ENCODE results near the gene PPM1A.

PPM1A gene

GRCh38 chr14:60240139-60240856 is 8.7 kb upstream of the PPM1A start:
- Mint-ChIP-seq H3K27ac (no peak overlapping the region), H3K27me3 (peaks cover 11% of the 10 kb centered on the region), H3K4me1 (peaks cover 7% of the 10 kb centered on the region), H3K4me3 (no peak overlapping the region), H3K36me3 (no peaks in the 10 kb centered on the region), H3K9me3 (no peaks in the 10 kb centered on the region)
- no peak for DNase-seq
- CTCF ChIA-PET: interaction anchor here (1.1 kb wide), 1 partner anchor 26 kb away, joined by 4 read pairs; no protein-coding TSS in a partner anchor

- Mint-ChIP-seq H3K4me1 (peaks cover 14% of the 10 kb centered on the region), H3K4me3 (no peak overlapping the region), H3K27me3 (peaks cover 11% of the 10 kb centered on the region), H3K36me3 (no peaks in the 10 kb centered on the region), H3K9me3 (no peaks in the 10 kb centered on the region), H3K27ac (no peak overlapping the region)
- DNase-seq: no peak
- CTCF ChIA-PET: interaction anchor here (1.1 to 1.2 kb wide), 2 partner anchors 25 to 28 kb away, joined by 3 to 4 read pairs; no protein-coding TSS in a partner anchor
Observed at GRCh38 chr14:60241091-60241490, 7.9 kb upstream of the PPM1A start.

- DNase-seq: no peak
- no peaks in the 10 kb centered on the region for H3K36me3 Mint-ChIP-seq
Observed at GRCh38 chr14:60242429-60242828, 6.6 kb upstream of the PPM1A start.

GRCh38 chr14:60245380-60246177 is 3.4 kb upstream of the PPM1A start:
- CTCF ChIA-PET: no interaction called here
- Mint-ChIP-seq H3K9me3 (no peaks in the 10 kb centered on the region), H3K27me3 (peaks cover 12% of the 10 kb centered on the region), H3K36me3 (peaks cover 4% of the 10 kb centered on the region), H3K4me1 (peaks cover 35% of the 10 kb centered on the region), H3K4me3 (no peak overlapping the region), H3K27ac (no peak overlapping the region)
- DNase-seq: no peak

More at GRCh38 chr14:60242429-60242828, 6.6 kb upstream of the PPM1A start:
- peaks cover 11% of the 10 kb centered on the region for H3K27me3 Mint-ChIP-seq
- H3K4me1 Mint-ChIP-seq: peaks cover 19% of the 10 kb centered on the region
- no peak overlapping the region for H3K27ac Mint-ChIP-seq
- H3K4me3 Mint-ChIP-seq: no peak overlapping the region
- CTCF ChIA-PET: no interaction called here
- H3K9me3 Mint-ChIP-seq: no peaks in the 10 kb centered on the region

GRCh38 chr14:60247994-60248696 is 876 bp upstream of the PPM1A start:
- DNase-seq: peak; percentile 88
- CTCF ChIA-PET: interaction anchor here (1.4 to 1.8 kb wide), 2 partner anchors 64 to 102 kb away, joined by 4 read pairs; no protein-coding TSS in a partner anchor
- H3K9me3 Mint-ChIP-seq: no peaks in the 10 kb centered on the region
- peak overlapping the region; percentile 100 for H3K27ac Mint-ChIP-seq
- H3K4me3 Mint-ChIP-seq: peak overlapping the region; percentile 93
- H3K36me3 Mint-ChIP-seq: peaks cover 13% of the 10 kb centered on the region
- peaks cover 8% of the 10 kb centered on the region for H3K27me3 Mint-ChIP-seq
- peaks cover 56% of the 10 kb centered on the region for H3K4me1 Mint-ChIP-seq

- DNase-seq: peak; percentile 76
- H3K4me1 Mint-ChIP-seq: peaks cover 63% of the 10 kb centered on the region
- no peaks in the 10 kb centered on the region for H3K9me3 Mint-ChIP-seq
- peaks cover 18% of the 10 kb centered on the region for H3K36me3 Mint-ChIP-seq
- H3K27ac Mint-ChIP-seq: peak overlapping the region; percentile 100
- peak overlapping the region; percentile 93 for H3K4me3 Mint-ChIP-seq
- peaks cover 8% of the 10 kb centered on the region for H3K27me3 Mint-ChIP-seq
- CTCF ChIA-PET: interaction anchor here (0.6 to 1.8 kb wide), 4 partner anchors 17 to 284 kb away, joined by 3 to 4 read pairs (median 4); no protein-coding TSS in a partner anchor
Observed at GRCh38 chr14:60249321-60250256, 568 bp downstream of the PPM1A start.

- DNase-seq: no peak
- CTCF ChIA-PET: interaction anchor here (0.6 to 1.6 kb wide), 5 partner anchors 16 to 285 kb away, joined by 3 to 4 read pairs (median 3); no protein-coding TSS in a partner anchor
- Mint-ChIP-seq H3K27me3 (peaks cover 8% of the 10 kb centered on the region), H3K9me3 (no peaks in the 10 kb centered on the region), H3K4me1 (peaks cover 60% of the 10 kb centered on the region), H3K27ac (peak overlapping the region; percentile 85), H3K36me3 (peaks cover 21% of the 10 kb centered on the region), H3K4me3 (peak overlapping the region; percentile 82)
Observed at GRCh38 chr14:60250257-60251035, 1.4 kb downstream of the PPM1A start.

GRCh38 chr14:60251877-60252276 is 2.9 kb downstream of the PPM1A start:
- Mint-ChIP-seq H3K27me3 (peaks cover 8% of the 10 kb centered on the region), H3K36me3 (peaks cover 23% of the 10 kb centered on the region), H3K27ac (no peak overlapping the region), H3K4me3 (peak overlapping the region; percentile 11), H3K4me1 (peaks cover 50% of the 10 kb centered on the region), H3K9me3 (no peaks in the 10 kb centered on the region)
- DNase-seq: no peak
- CTCF ChIA-PET: interaction anchor here (0.9 to 1.6 kb wide), 2 partner anchors 17 to 80 kb away, joined by 3 to 4 read pairs; no protein-coding TSS in a partner anchor

GRCh38 chr14:60252630-60253029 is 3.6 kb downstream of the PPM1A start:
- H3K9me3 Mint-ChIP-seq: no peaks in the 10 kb centered on the region
- CTCF ChIA-PET: interaction anchor here (1.3 kb wide), 1 partner anchor 79 kb away, joined by 5 read pairs; no protein-coding TSS in a partner anchor
- H3K4me3 Mint-ChIP-seq: no peak overlapping the region
- H3K27ac Mint-ChIP-seq: no peak overlapping the region
- peaks cover 8% of the 10 kb centered on the region for H3K27me3 Mint-ChIP-seq
- DNase-seq: no peak
- peaks cover 23% of the 10 kb centered on the region for H3K36me3 Mint-ChIP-seq
- peaks cover 47% of the 10 kb centered on the region for H3K4me1 Mint-ChIP-seq

GRCh38 chr14:60253649-60254048 is 4.6 kb downstream of the PPM1A start:
- H3K4me3 Mint-ChIP-seq: no peak overlapping the region
- H3K4me1 Mint-ChIP-seq: peaks cover 41% of the 10 kb centered on the region
- peaks cover 4% of the 10 kb centered on the region for H3K27me3 Mint-ChIP-seq
- peaks cover 23% of the 10 kb centered on the region for H3K36me3 Mint-ChIP-seq
- no peaks in the 10 kb centered on the region for H3K9me3 Mint-ChIP-seq
- DNase-seq: no peak
- CTCF ChIA-PET: interaction anchor here (0.8 to 1.3 kb wide), 2 partner anchors 69 to 78 kb away, joined by 3 to 5 read pairs; no protein-coding TSS in a partner anchor
- no peak overlapping the region for H3K27ac Mint-ChIP-seq

- H3K27ac Mint-ChIP-seq: no peak overlapping the region
- H3K27me3 Mint-ChIP-seq: no peaks in the 10 kb centered on the region
- CTCF ChIA-PET: interaction anchor here (0.8 to 1.3 kb wide), 2 partner anchors 69 to 78 kb away, joined by 3 to 5 read pairs; no protein-coding TSS in a partner anchor
- H3K4me3 Mint-ChIP-seq: no peak overlapping the region
- peaks cover 23% of the 10 kb centered on the region for H3K36me3 Mint-ChIP-seq
- no peaks in the 10 kb centered on the region for H3K9me3 Mint-ChIP-seq
- DNase-seq: no peak
- H3K4me1 Mint-ChIP-seq: peaks cover 42% of the 10 kb centered on the region
Observed at GRCh38 chr14:60254176-60254575, 5.2 kb downstream of the PPM1A start.

- peaks cover 13% of the 10 kb centered on the region for H3K4me1 Mint-ChIP-seq
- no peak overlapping the region for H3K27ac Mint-ChIP-seq
- peaks cover 15% of the 10 kb centered on the region for H3K36me3 Mint-ChIP-seq
- peaks cover 2% of the 10 kb centered on the region for H3K9me3 Mint-ChIP-seq
- no peaks in the 10 kb centered on the region for H3K27me3 Mint-ChIP-seq
- H3K4me3 Mint-ChIP-seq: no peak overlapping the region
- DNase-seq: no peak
- CTCF ChIA-PET: interaction anchor here (1.8 kb wide), 1 partner anchor 8 kb away, joined by 12 read pairs; no protein-coding TSS in a partner anchor
Observed at GRCh38 chr14:60257865-60258264, 8.8 kb downstream of the PPM1A start.
